B cell (primary cell): ENCODE results near the gene NOVA1. TPM values are rescaled to one million over a fixed set of nuclear protein-coding genes. Genes with fewer than 3 reads are reported as not detected.

ENCODE experiments used
- ATAC-seq: fragments of 200-7000 bp; cut with Tn5 transposase; one replicate; pipeline ENCODE4 v1.10.0; 2021; ENCODE audit warnings: low read depth, mild to moderate bottlenecking, moderate number of reproducible peaks, moderate library complexity
- CTCF ChIA-PET: fragments of 350-600 bp; sonication (Branson Sonifier 250); formaldehyde crosslinking; loops from one replicate; lab custom pipeline; 2021; ENCODE audit warnings: antibody characterized with exemption, inconsistent platforms; lab: Charles Lee
- POLR2A ChIA-PET: fragments of 350-600 bp; sonication (Branson Sonifier 250); formaldehyde crosslinking; loops from one replicate; lab custom pipeline; 2021; ENCODE audit warnings: antibody characterized with exemption; lab: Charles Lee
- DNase-seq: peaks from one replicate; pipeline ENCODE4 v3.0.0; 2013
- H2AFZ ChIP-seq: 2 replicates; pipeline ENCODE4 v1.6.1; 2012; ENCODE audit warnings: mild to moderate bottlenecking, low read depth, low read length; ENCODE audit not compliant: insufficient read depth, poor library complexity, severe bottlenecking
- H3K27ac ChIP-seq, 2 donors: 1 replicate in 1 of 2; 2 replicates in 1 of 2; pipeline ENCODE4 v1.5.1; 2012 to 2013; ENCODE audit warnings: low read length in 2 of 2, mild to moderate bottlenecking in 2 of 2, moderate library complexity in 1 of 2
- H3K27me3 ChIP-seq, 4 experiments: fragments of 200-600 bp in 1 of 4; sonication (generic) in 1 of 4; replicated peaks in 1 of 4; 1 replicate in 2 of 4; 2 replicates in 2 of 4; pipeline versions ENCODE4 v1.6.1 to v1.7.0; 2013 to 2016; ENCODE audit warnings: low read length in 3 of 4, mild to moderate bottlenecking in 2 of 4, mixed read lengths in 1 of 4, moderate library complexity in 1 of 4; ENCODE audit not compliant: insufficient read depth in 4 of 4, control insufficient read depth in 3 of 4; ENCODE audit errors: control extremely low read depth in 1 of 4
- H3K36me3 ChIP-seq, 2 experiments: replicated peaks in 1 of 2; 1 replicate in 1 of 2; 2 replicates in 1 of 2; pipeline versions ENCODE4 v1.6.1 to v1.7.1; 2013; ENCODE audit warnings: low read length in 1 of 2; ENCODE audit not compliant: insufficient read depth in 2 of 2, control insufficient read depth in 1 of 2; ENCODE audit errors: control extremely low read depth in 1 of 2, extremely low read depth in 1 of 2
- H3K4me1 ChIP-seq, 2 donors: fragments of 200-600 bp in 1 of 2; sonication (generic) in 1 of 2; 1 replicate in 1 of 2; 2 replicates in 1 of 2; pipeline versions ENCODE4 v1.5.1 to v1.6.1; 2013 to 2017; ENCODE audit warnings: low read length in 2 of 2; ENCODE audit not compliant: control insufficient read depth in 2 of 2, insufficient read depth in 2 of 2
- H3K4me2 ChIP-seq: replicated peaks from 2 replicates; pipeline ENCODE3; 2012; ENCODE audit warnings: mild to moderate bottlenecking, low read depth, low read length; ENCODE audit not compliant: poor library complexity, severe bottlenecking
- H3K4me3 ChIP-seq, 5 experiments: fragments of 200-600 bp in 1 of 5; sonication (generic) in 1 of 5; 1 replicate in 3 of 5; 2 replicates in 2 of 5; pipeline versions ENCODE4 v1.5.1 to v1.7.0; 2011 to 2016; ENCODE audit warnings: low read length in 4 of 5, mild to moderate bottlenecking in 4 of 5, low read depth in 2 of 5, control low read depth in 1 of 5, moderate library complexity in 1 of 5; ENCODE audit not compliant: insufficient read depth in 1 of 5; ENCODE audit errors: control extremely low read depth in 1 of 5, extremely low read depth in 1 of 5
- H3K79me2 ChIP-seq: fragments of 200-600 bp; sonication (generic); one replicate; pipeline ENCODE4 v1.6.0; 2016; ENCODE audit warnings: low read length; ENCODE audit not compliant: control insufficient read depth, insufficient read depth
- H3K9ac ChIP-seq: fragments of 200-600 bp; sonication (generic); 2 replicates; pipeline ENCODE4 v1.6.1; 2017; ENCODE audit warnings: mild to moderate bottlenecking, low read length, moderate library complexity
- H3K9me3 ChIP-seq, 3 donors: one replicate each; pipeline versions ENCODE4 v1.6.1 to v1.7.1; 2013; ENCODE audit warnings: low read length in 2 of 3; ENCODE audit not compliant: control insufficient read depth in 2 of 3, insufficient read depth in 1 of 3; ENCODE audit errors: control extremely low read depth in 1 of 3
- H4K20me1 ChIP-seq: 2 replicates; pipeline ENCODE4 v1.6.0; 2012; ENCODE audit warnings: mild to moderate bottlenecking, low read length; ENCODE audit not compliant: insufficient read depth, control insufficient read depth, poor library complexity, severe bottlenecking
- H3K27ac Mint-ChIP-seq: one replicate; pipeline ENCODE4 v1.8.0; 2021; ENCODE audit warnings: mixed read lengths
- H3K27me3 Mint-ChIP-seq: one replicate; pipeline ENCODE4 v1.8.0; 2021; ENCODE audit warnings: mixed read lengths
- H3K4me1 Mint-ChIP-seq: one replicate; pipeline ENCODE4 v1.8.0; 2021; ENCODE audit warnings: mixed read lengths
- H3K4me3 Mint-ChIP-seq: one replicate; pipeline ENCODE4 v1.8.0; 2021; ENCODE audit warnings: mixed read lengths
- H3K9me3 Mint-ChIP-seq: one replicate; pipeline ENCODE4 v1.8.0; 2022; ENCODE audit warnings: mixed read lengths; ENCODE audit not compliant: insufficient read depth
- CTCF ChIP-seq: fragments of 200-600 bp; IDR thresholded peaks from one replicate; pipeline ENCODE4 v1.8.0; 2022; ENCODE audit warnings: antibody characterized with exemption, mild to moderate bottlenecking
- EZH2 ChIP-seq: IDR thresholded peaks from 2 replicates; pipeline ENCODE4 v1.6.1; 2012; ENCODE audit warnings: borderline replicate concordance, low read depth, mild to moderate bottlenecking, moderate library complexity, low read length; ENCODE audit not compliant: insufficient read depth, poor library complexity, severe bottlenecking
- WGBS: methylation state at CpG from one replicate; pipeline ENCODE4 v1.1.5; 2013; ENCODE audit warnings: missing lambda C conversion rate; ENCODE audit not compliant: insufficient coverage; 5-methylcytosine and 5-hydroxymethylcytosine counted together
- intact Hi-C: fragments of 100-400 bp; cut with micrococcal nuclease; formaldehyde crosslinking; loops from one replicate; pipeline ENCODE4 v1.10.0; 2022
- polyA plus RNA-seq: library from polyadenylated mRNA; depleted of rRNA; stranded (reverse); fragments of >200 nt; gene quantifications from 2 replicates; pipeline ENCODE4 v1.2.3, GENCODE V29; 2012
- total RNA-seq, 2 donors: library from RNA; stranded (reverse); fragments of 120-200 nt in 1 of 2; gene quantifications; 1 replicate in 1 of 2; 2 replicates in 1 of 2; pipeline versions ENCODE4 v1.2.3 to v1.2.4, GENCODE V29; 2013 to 2022

NOVA1 gene
- total and polyA plus RNA-seq, 2 donors (not counting 1 experiment from before 2014, with no cell fraction given): not detected

GRCh38 chr14:26621807-26622560 is 24.2 kb upstream of the NOVA1 start:
- POLR2A ChIA-PET: no interaction called here
- no peak overlapping the region for H3K27ac Mint-ChIP-seq
- Histone ChIP-seq H3K9me3 (peaks cover 0 to 1% (median 0%) of the 10 kb centered on the region in 3 donors), H3K27me3 (no peaks in the 10 kb centered on the region), H3K79me2 (no peaks in the 10 kb centered on the region), H3K9ac (no peak overlapping the region), H3K4me2 (no peak overlapping the region), H3K4me1 (no peaks in the 10 kb centered on the region), H2AFZ (no peak overlapping the region), H3K36me3 (no peaks in the 10 kb centered on the region), H3K4me3 (no peak overlapping the region), H4K20me1 (no peaks in the 10 kb centered on the region), H3K27ac (no peak overlapping the region)
- H3K9me3 Mint-ChIP-seq: no peaks in the 10 kb centered on the region
- no peak overlapping the region for H3K4me3 Mint-ChIP-seq
- TF ChIP-seq EZH2: no peak
- no peak for TF ChIP-seq CTCF
- no peaks in the 10 kb centered on the region for H3K4me1 Mint-ChIP-seq
- WGBS: no CpG with 5 or more reads among the region's 2 CpGs
- no peaks in the 10 kb centered on the region for H3K27me3 Mint-ChIP-seq
- DNase-seq (no peak), ATAC-seq (no peak)
- intact Hi-C loops: no loop called here
- CTCF ChIA-PET: no interaction called here

GRCh38 chr14:26621364-26621763 is 23.5 kb upstream of the NOVA1 start:
- Histone ChIP-seq H3K36me3 (no peaks in the 10 kb centered on the region), H3K79me2 (no peaks in the 10 kb centered on the region), H3K4me1 (no peaks in the 10 kb centered on the region), H3K4me3 (no peak overlapping the region), H3K27ac (no peak overlapping the region), H3K27me3 (no peaks in the 10 kb centered on the region), H2AFZ (no peak overlapping the region), H3K4me2 (no peak overlapping the region), H3K9me3 (peaks cover 0 to 1% (median 0%) of the 10 kb centered on the region in 3 donors), H3K9ac (no peak overlapping the region), H4K20me1 (no peaks in the 10 kb centered on the region)
- Mint-ChIP-seq H3K27me3 (no peaks in the 10 kb centered on the region), H3K9me3 (no peaks in the 10 kb centered on the region), H3K4me1 (no peaks in the 10 kb centered on the region), H3K4me3 (no peak overlapping the region), H3K27ac (no peak overlapping the region)
- CTCF ChIA-PET: no interaction called here
- no peak for DNase-seq
- intact Hi-C loops: no loop called here
- ATAC-seq: no peak
- POLR2A ChIA-PET: no interaction called here
- TF ChIP-seq CTCF: no peak
- WGBS: no CpG with 5 or more reads among the region's 1 CpG
